Bone marrow (tissue), 2 donors: Measurements from ENCODE around the gene ALOXE3.
"Not testable (repeated sequence)": the region's sequence is repeated elsewhere in the genome, so short reads cannot be mapped to it uniquely, and the experiment has no call there.

ENCODE experiments used
- DNase-seq, 2 donors: peaks; one replicate each; lab custom pipeline; 2025; lab: John Stamatoyannopoulos, UW

The ALOXE3 gene

GRCh38 chr17:8121681-8122421, 3.5 kb upstream of the ALOXE3 start:
- DNase-seq: peak; percentile 20 to 45

GRCh38 chr17:8121407-8121680, 3.0 kb upstream of the ALOXE3 start:
- no peak for DNase-seq

GRCh38 chr17:8120520-8121406, 2.4 kb upstream of the ALOXE3 start:
- DNase-seq: peak in 1 of 2 donors; percentile 60

GRCh38 chr17:8119581-8120519, 1.5 kb upstream of the ALOXE3 start:
- peak; percentile 64 to 87 for DNase-seq

GRCh38 chr17:8118769-8119580, 661 bp upstream of the ALOXE3 start:
- DNase-seq: peak; percentile 86 to 88

GRCh38 chr17:8117367-8117979, 841 bp downstream of the ALOXE3 start:
- DNase-seq: no peak

- DNase-seq: no peak
Observed at GRCh38 chr17:8116776-8117175, 1.5 kb downstream of the ALOXE3 start.

GRCh38 chr17:8110907-8111306, 7.4 kb downstream of the ALOXE3 start:
- no peak for DNase-seq

- DNase-seq: no peak
Observed at GRCh38 chr17:8110456-8110804, 7.9 kb downstream of the ALOXE3 start.

GRCh38 chr17:8109661-8110455, 8.5 kb downstream of the ALOXE3 start:
- peak in 1 of 2 donors; percentile 32 for DNase-seq

- no peak for DNase-seq
Observed at GRCh38 chr17:8108972-8109660, 9.2 kb downstream of the ALOXE3 start.

GRCh38 chr17:8106980-8107379, 11.3 kb downstream of the ALOXE3 start:
- DNase-seq: not testable (repeated sequence)

GRCh38 chr17:8105957-8106398, 12.3 kb downstream of the ALOXE3 start:
- no peak for DNase-seq

GRCh38 chr17:8104911-8105310, 13.4 kb downstream of the ALOXE3 start:
- DNase-seq: no peak

- DNase-seq: no peak
Observed at GRCh38 chr17:8103549-8103948, 14.8 kb downstream of the ALOXE3 start.

GRCh38 chr17:8101721-8102120, 16.6 kb downstream of the ALOXE3 start:
- no peak for DNase-seq

GRCh38 chr17:8100763-8101162, 17.6 kb downstream of the ALOXE3 start:
- DNase-seq: no peak

- DNase-seq: no peak
Observed at GRCh38 chr17:8100111-8100510, 18.2 kb downstream of the ALOXE3 start.

GRCh38 chr17:8096541-8096940, 21.8 kb downstream of the ALOXE3 start:
- DNase-seq: no peak

- DNase-seq: no peak
Observed at GRCh38 chr17:8095361-8095760, 23.0 kb downstream of the ALOXE3 start.
